Neural cell (in vitro differentiated cells): ENCODE data around the gene ZNF274. TPM values are rescaled to one million over a fixed set of nuclear protein-coding genes. Genes with fewer than 3 reads are reported as not detected.

Source experiments
- H2AFZ ChIP-seq: fragments of 200-600, 300-800 bp; sonication (generic), shearing (Covaris generic); 2 replicates; pipeline ENCODE4 v1.6.0; 2014; ENCODE audit warnings: low read depth, mild to moderate bottlenecking, antibody characterized with exemption, low read length, moderate library complexity
- H3F3A ChIP-seq: fragments of 200-600 bp; shearing (Covaris generic); 2 replicates; pipeline ENCODE4 v1.6.1; 2016; ENCODE audit warnings: mild to moderate bottlenecking, moderate library complexity, mixed read lengths, antibody characterized with exemption, low read length; ENCODE audit not compliant: insufficient read depth, poor library complexity, severe bottlenecking
- H3K27ac ChIP-seq: fragments of 200-600, 300-800 bp; sonication (generic), shearing (Covaris generic); 2 replicates; pipeline ENCODE4 v1.5.1; 2014; ENCODE audit warnings: mild to moderate bottlenecking, low read length, moderate library complexity
- H3K27me3 ChIP-seq: fragments of 300-800, 200-600 bp; sonication (generic), shearing (Covaris generic); 2 replicates; pipeline ENCODE4 v1.6.0; 2014; ENCODE audit warnings: mild to moderate bottlenecking, low read depth, low read length, moderate library complexity; ENCODE audit not compliant: insufficient read depth
- H3K36me3 ChIP-seq: fragments of 300-800, 200-600 bp; sonication (generic), shearing (Covaris generic); 2 replicates; pipeline ENCODE4 v1.5.1; 2014; ENCODE audit warnings: mild to moderate bottlenecking, antibody characterized with exemption, low read length, moderate library complexity; ENCODE audit not compliant: insufficient read depth
- H3K4me2 ChIP-seq: fragments of 300-800, 200-600 bp; sonication (generic), shearing (Covaris generic); 2 replicates; pipeline ENCODE4 v1.6.0; 2014; ENCODE audit warnings: mild to moderate bottlenecking, low read length
- H3K4me3 ChIP-seq: fragments of 300-800, 200-600 bp; sonication (generic), shearing (Covaris generic); 2 replicates; pipeline ENCODE4 v1.5.1; 2014; ENCODE audit warnings: mild to moderate bottlenecking, low read length, moderate library complexity
- H3K79me2 ChIP-seq: fragments of 200-600 bp; shearing (Covaris generic); replicated peaks from 2 replicates; pipeline ENCODE4 v1.6.0; 2014; ENCODE audit warnings: mild to moderate bottlenecking, low read length, moderate library complexity; ENCODE audit not compliant: insufficient read depth
- H3K9ac ChIP-seq: fragments of 300-800, 200-600 bp; sonication (generic), shearing (Covaris generic); 2 replicates; pipeline ENCODE4 v1.6.1; 2016; ENCODE audit warnings: mild to moderate bottlenecking, low read length, mixed read lengths
- H3K9me2 ChIP-seq: fragments of 200-600 bp; shearing (Covaris generic); 2 replicates; pipeline ENCODE4 v1.6.1; 2016; ENCODE audit warnings: mild to moderate bottlenecking, low read length, mixed read lengths; ENCODE audit not compliant: insufficient read depth
- H3K9me3 ChIP-seq: fragments of 200-600, 300-800 bp; sonication (generic), shearing (Covaris generic); 2 replicates; pipeline ENCODE4 v1.6.1; 2016; ENCODE audit warnings: mild to moderate bottlenecking, mixed run types, low read length, moderate library complexity, mixed read lengths
- H4K20me1 ChIP-seq: fragments of 200-600 bp; shearing (Covaris generic); 2 replicates; pipeline ENCODE4 v1.6.1; 2016; ENCODE audit warnings: mild to moderate bottlenecking, mixed run types; ENCODE audit not compliant: insufficient read depth
- CTCF ChIP-seq: fragments of 450-650 bp; IDR thresholded peaks from 2 replicates; pipeline ENCODE4 v1.5.1; 2014; ENCODE audit warnings: antibody characterized with exemption, mild to moderate bottlenecking, moderate library complexity; ENCODE audit not compliant: poor library complexity, severe bottlenecking
- EP300 ChIP-seq: fragments of 450-650 bp; conservative IDR thresholded peaks from 2 replicates; pipeline ENCODE4 v1.6.1; 2014; ENCODE audit warnings: antibody characterized with exemption, mild to moderate bottlenecking, moderate library complexity; ENCODE audit not compliant: poor library complexity, severe bottlenecking
- MXI1 ChIP-seq: fragments of 450-650 bp; conservative IDR thresholded peaks from 2 replicates; pipeline ENCODE4 v1.6.1; 2014; ENCODE audit warnings: antibody characterized with exemption, mild to moderate bottlenecking; ENCODE audit not compliant: poor library complexity, severe bottlenecking
- POLR2AphosphoS5 ChIP-seq: IDR thresholded peaks from 2 replicates; pipeline ENCODE4 v1.6.1; 2012
- RAD21 ChIP-seq: fragments of 450-650 bp; conservative IDR thresholded peaks from 2 replicates; pipeline ENCODE4 v1.6.1; 2014; ENCODE audit warnings: antibody characterized with exemption, mild to moderate bottlenecking, moderate library complexity
- REST ChIP-seq: IDR thresholded peaks from 2 replicates; pipeline ENCODE4 v1.6.1; 2012; ENCODE audit warnings: borderline replicate concordance
- SMC3 ChIP-seq: fragments of 450-650 bp; conservative IDR thresholded peaks from 2 replicates; pipeline ENCODE4 v1.6.1; 2014; ENCODE audit warnings: antibody characterized with exemption, mild to moderate bottlenecking, moderate library complexity; ENCODE audit not compliant: poor library complexity
- polyA plus RNA-seq: library from polyadenylated mRNA; depleted of rRNA; stranded (reverse); fragments of >200 nt; gene quantifications from 2 replicates; pipeline ENCODE4 v1.2.3, GENCODE V29; 2014

ZNF274 gene
- polyA plus RNA-seq, 1 donor from 2014 or later: 47.2 TPM

- H3K9me3 ChIP-seq: peaks cover 35% of the 10 kb centered on the region
- no peaks in the 10 kb centered on the region for H4K20me1 ChIP-seq
- H3K4me3 ChIP-seq: no peak overlapping the region
- H3K9me2 ChIP-seq: no peaks in the 10 kb centered on the region
- no peak overlapping the region for H2AFZ ChIP-seq
- no peak overlapping the region for H3K9ac ChIP-seq
- no peak overlapping the region for H3K4me2 ChIP-seq
- no peaks in the 10 kb centered on the region for H3K79me2 ChIP-seq
- peaks cover 21% of the 10 kb centered on the region for H3K36me3 ChIP-seq
- no peak overlapping the region for H3K27ac ChIP-seq
- no peak for TF ChIP-seq MXI1
- H3K27me3 ChIP-seq: no peaks in the 10 kb centered on the region
- no peaks in the 10 kb centered on the region for H3F3A ChIP-seq
Measured at GRCh38 chr19:58217607-58218391, 34.9 kb downstream of the ZNF274 start.

- peaks cover 10% of the 10 kb centered on the region for H3K36me3 ChIP-seq
- H3K9me3 ChIP-seq: peaks cover 28% of the 10 kb centered on the region
- no peaks in the 10 kb centered on the region for H3F3A ChIP-seq
Measured at GRCh38 chr19:58218899-58219298, 36.0 kb downstream of the ZNF274 start.

GRCh38 chr19:58227964-58228584, 45.2 kb downstream of the ZNF274 start:
- Histone ChIP-seq H4K20me1 (no peaks in the 10 kb centered on the region), H3K27ac (peak overlapping the region; percentile 68), H3K9ac (peak overlapping the region; percentile 66), H3K36me3 (peaks cover 9% of the 10 kb centered on the region), H3K9me2 (no peaks in the 10 kb centered on the region), H3F3A (no peaks in the 10 kb centered on the region), H3K4me3 (peak overlapping the region; percentile 72), H2AFZ (peak overlapping the region; percentile 56), H3K4me2 (no peak overlapping the region), H3K79me2 (no peaks in the 10 kb centered on the region), H3K9me3 (peaks cover 30% of the 10 kb centered on the region), H3K27me3 (no peaks in the 10 kb centered on the region)
- no peak for TF ChIP-seq EP300
- TF ChIP-seq RAD21: no peak
- TF ChIP-seq CTCF: no peak
- TF ChIP-seq REST: no peak
- no peak for TF ChIP-seq POLR2AphosphoS5
- TF ChIP-seq SMC3: no peak

More at GRCh38 chr19:58218899-58219298, 36.0 kb downstream of the ZNF274 start:
- no peaks in the 10 kb centered on the region for H3K79me2 ChIP-seq
- no peak overlapping the region for H3K27ac ChIP-seq
- H3K4me2 ChIP-seq: no peak overlapping the region
- H2AFZ ChIP-seq: no peak overlapping the region
- H3K9ac ChIP-seq: no peak overlapping the region
- H3K9me2 ChIP-seq: no peaks in the 10 kb centered on the region
- H3K4me3 ChIP-seq: no peak overlapping the region
- no peaks in the 10 kb centered on the region for H3K27me3 ChIP-seq
- H4K20me1 ChIP-seq: no peaks in the 10 kb centered on the region
- TF ChIP-seq EP300: no peak
- TF ChIP-seq SMC3: no peak
- TF ChIP-seq MXI1: no peak
- TF ChIP-seq REST: no peak
